DOHH2 (cell line): Measurements from ENCODE around the gene FBXW7.

Experiments
- H3F3A ChIP-seq: fragments of 200-600 bp; sonication (generic), shearing (Covaris generic); 2 replicates; pipeline ENCODE4 v1.6.0; 2016; ENCODE audit warnings: antibody characterized with exemption, mild to moderate bottlenecking; ENCODE audit not compliant: control insufficient read depth, insufficient read depth
- H3K27ac ChIP-seq: fragments of 200-600 bp; sonication (generic); 2 replicates; pipeline ENCODE4 v1.5.1; 2014; ENCODE audit warnings: low read depth, mild to moderate bottlenecking, low read length, moderate library complexity
- H3K27me3 ChIP-seq: fragments of 200-600 bp; sonication (generic); 2 replicates; pipeline ENCODE4 v1.6.1; 2014; ENCODE audit warnings: mild to moderate bottlenecking, low read length, mixed read lengths; ENCODE audit not compliant: control insufficient read depth
- H3K36me3 ChIP-seq: fragments of 200-600 bp; sonication (generic); 2 replicates; pipeline ENCODE4 v1.6.1; 2014; ENCODE audit warnings: mild to moderate bottlenecking, low read length, moderate library complexity, mixed read lengths; ENCODE audit not compliant: control insufficient read depth
- H3K4me1 ChIP-seq: fragments of 200-600 bp; sonication (generic); 2 replicates; pipeline ENCODE4 v1.6.1; 2014; ENCODE audit warnings: mild to moderate bottlenecking, low read length, mixed read lengths; ENCODE audit not compliant: control insufficient read depth
- H3K4me2 ChIP-seq: fragments of 200-600 bp; sonication (generic); 2 replicates; pipeline ENCODE4 v1.6.0; 2014; ENCODE audit warnings: mild to moderate bottlenecking, low read length, moderate library complexity
- H3K4me3 ChIP-seq: fragments of 200-600 bp; sonication (generic); 2 replicates; pipeline ENCODE4 v1.5.1; 2014; ENCODE audit warnings: mild to moderate bottlenecking, low read length, mixed read lengths
- H3K79me2 ChIP-seq: fragments of 200-600 bp; sonication (generic); 2 replicates; pipeline ENCODE4 v1.6.1; 2014; ENCODE audit warnings: mild to moderate bottlenecking, low read length, mixed read lengths; ENCODE audit not compliant: control insufficient read depth
- H3K9me2 ChIP-seq: fragments of 200-600 bp; sonication (generic); replicated peaks from 2 replicates; pipeline ENCODE4 v1.6.1; 2014; ENCODE audit warnings: mild to moderate bottlenecking, low read length, mixed read lengths; ENCODE audit not compliant: control insufficient read depth
- H3K9me3 ChIP-seq: fragments of 200-600 bp; sonication (generic); 2 replicates; pipeline ENCODE4 v1.6.1; 2014; ENCODE audit warnings: antibody characterized with exemption, low read length, mixed read lengths; ENCODE audit not compliant: control insufficient read depth, insufficient read depth
- H4K20me1 ChIP-seq: fragments of 200-600 bp; sonication (generic); 2 replicates; pipeline ENCODE4 v1.6.0; 2014; ENCODE audit warnings: low read depth, mild to moderate bottlenecking, antibody characterized with exemption, low read length, moderate library complexity; ENCODE audit not compliant: control insufficient read depth, insufficient read depth
- EZH2phosphoT487 ChIP-seq: fragments of 200-600 bp; sonication (generic); IDR thresholded peaks from 2 replicates; pipeline ENCODE4 v1.6.1; 2017; ENCODE audit warnings: borderline replicate concordance, mild to moderate bottlenecking, antibody characterized with exemption, low read length, moderate library complexity, mixed read lengths
- TF ChIP-seq, protein P1 (sequence below): fragments of 200-600 bp; sonication (generic); IDR thresholded peaks from one replicate; pipeline ENCODE4 v1.5.1; 2014; ENCODE audit warnings: antibody characterized with exemption, mild to moderate bottlenecking, low read depth, low read length; ENCODE audit not compliant: poor library complexity, severe bottlenecking

Gene FBXW7

GRCh38 chr4:152328582-152328981 is 207.3 kb downstream of the FBXW7 start:
- H3K36me3 ChIP-seq = peaks cover 44% of the 10 kb centered on the region
- no peaks in the 10 kb centered on the region for H3F3A ChIP-seq
- no peak overlapping the region for H3K4me2 ChIP-seq
- H3K27me3 ChIP-seq = no peaks in the 10 kb centered on the region
- no peaks in the 10 kb centered on the region for H4K20me1 ChIP-seq
- H3K27ac ChIP-seq = no peak overlapping the region
- TF ChIP-seq EZH2phosphoT487 = no peak
- TF ChIP-seq, protein P1, sequence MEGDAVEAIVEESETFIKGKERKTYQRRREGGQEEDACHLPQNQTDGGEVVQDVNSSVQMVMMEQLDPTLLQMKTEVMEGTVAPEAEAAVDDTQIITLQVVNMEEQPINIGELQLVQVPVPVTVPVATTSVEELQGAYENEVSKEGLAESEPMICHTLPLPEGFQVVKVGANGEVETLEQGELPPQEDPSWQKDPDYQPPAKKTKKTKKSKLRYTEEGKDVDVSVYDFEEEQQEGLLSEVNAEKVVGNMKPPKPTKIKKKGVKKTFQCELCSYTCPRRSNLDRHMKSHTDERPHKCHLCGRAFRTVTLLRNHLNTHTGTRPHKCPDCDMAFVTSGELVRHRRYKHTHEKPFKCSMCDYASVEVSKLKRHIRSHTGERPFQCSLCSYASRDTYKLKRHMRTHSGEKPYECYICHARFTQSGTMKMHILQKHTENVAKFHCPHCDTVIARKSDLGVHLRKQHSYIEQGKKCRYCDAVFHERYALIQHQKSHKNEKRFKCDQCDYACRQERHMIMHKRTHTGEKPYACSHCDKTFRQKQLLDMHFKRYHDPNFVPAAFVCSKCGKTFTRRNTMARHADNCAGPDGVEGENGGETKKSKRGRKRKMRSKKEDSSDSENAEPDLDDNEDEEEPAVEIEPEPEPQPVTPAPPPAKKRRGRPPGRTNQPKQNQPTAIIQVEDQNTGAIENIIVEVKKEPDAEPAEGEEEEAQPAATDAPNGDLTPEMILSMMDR = no peak
- no peaks in the 10 kb centered on the region for H3K79me2 ChIP-seq
- no peak overlapping the region for H3K4me3 ChIP-seq
- no peaks in the 10 kb centered on the region for H3K4me1 ChIP-seq
- no peaks in the 10 kb centered on the region for H3K9me2 ChIP-seq
- no peaks in the 10 kb centered on the region for H3K9me3 ChIP-seq

- H3K4me3 ChIP-seq = no peak overlapping the region
Measured at GRCh38 chr4:152327606-152328453, 208.1 kb downstream of the FBXW7 start.

GRCh38 chr4:152325831-152326230 is 210.1 kb downstream of the FBXW7 start:
- H3K27me3 ChIP-seq = no peaks in the 10 kb centered on the region
- no peaks in the 10 kb centered on the region for H3K9me3 ChIP-seq
- H4K20me1 ChIP-seq = no peaks in the 10 kb centered on the region
- H3K36me3 ChIP-seq = peaks cover 55% of the 10 kb centered on the region
- no peak overlapping the region for H3K27ac ChIP-seq
- no peaks in the 10 kb centered on the region for H3K79me2 ChIP-seq
- no peaks in the 10 kb centered on the region for H3K4me1 ChIP-seq
- TF ChIP-seq EZH2phosphoT487 = no peak
- TF ChIP-seq, protein P1 = no peak
- no peaks in the 10 kb centered on the region for H3F3A ChIP-seq
- H3K4me2 ChIP-seq = no peak overlapping the region
- no peak overlapping the region for H3K4me3 ChIP-seq
- no peaks in the 10 kb centered on the region for H3K9me2 ChIP-seq

More at GRCh38 chr4:152327606-152328453, 208.1 kb downstream of the FBXW7 start:
- H3K9me2 ChIP-seq = no peaks in the 10 kb centered on the region
- no peaks in the 10 kb centered on the region for H3F3A ChIP-seq
- no peaks in the 10 kb centered on the region for H3K9me3 ChIP-seq
- peaks cover 51% of the 10 kb centered on the region for H3K36me3 ChIP-seq
- no peaks in the 10 kb centered on the region for H3K79me2 ChIP-seq
- no peak overlapping the region for H3K27ac ChIP-seq
- H3K4me1 ChIP-seq = no peaks in the 10 kb centered on the region
- no peak for TF ChIP-seq EZH2phosphoT487
- TF ChIP-seq, protein P1 = no peak
- H3K4me2 ChIP-seq = no peak overlapping the region
- H4K20me1 ChIP-seq = no peaks in the 10 kb centered on the region
- no peaks in the 10 kb centered on the region for H3K27me3 ChIP-seq
